Measurements from ENCODE around the gene KDF1. TPM values are rescaled to one million over a fixed set of nuclear protein-coding genes. Genes with fewer than 3 reads are reported as not detected.

KDF1 gene
- total and polyA plus RNA-seq, 2 of the 13 experiments (the other 11 are each of a cell fraction or from before 2014, with no cell fraction given), result 1.9 to 4.9 TPM

DNA sequence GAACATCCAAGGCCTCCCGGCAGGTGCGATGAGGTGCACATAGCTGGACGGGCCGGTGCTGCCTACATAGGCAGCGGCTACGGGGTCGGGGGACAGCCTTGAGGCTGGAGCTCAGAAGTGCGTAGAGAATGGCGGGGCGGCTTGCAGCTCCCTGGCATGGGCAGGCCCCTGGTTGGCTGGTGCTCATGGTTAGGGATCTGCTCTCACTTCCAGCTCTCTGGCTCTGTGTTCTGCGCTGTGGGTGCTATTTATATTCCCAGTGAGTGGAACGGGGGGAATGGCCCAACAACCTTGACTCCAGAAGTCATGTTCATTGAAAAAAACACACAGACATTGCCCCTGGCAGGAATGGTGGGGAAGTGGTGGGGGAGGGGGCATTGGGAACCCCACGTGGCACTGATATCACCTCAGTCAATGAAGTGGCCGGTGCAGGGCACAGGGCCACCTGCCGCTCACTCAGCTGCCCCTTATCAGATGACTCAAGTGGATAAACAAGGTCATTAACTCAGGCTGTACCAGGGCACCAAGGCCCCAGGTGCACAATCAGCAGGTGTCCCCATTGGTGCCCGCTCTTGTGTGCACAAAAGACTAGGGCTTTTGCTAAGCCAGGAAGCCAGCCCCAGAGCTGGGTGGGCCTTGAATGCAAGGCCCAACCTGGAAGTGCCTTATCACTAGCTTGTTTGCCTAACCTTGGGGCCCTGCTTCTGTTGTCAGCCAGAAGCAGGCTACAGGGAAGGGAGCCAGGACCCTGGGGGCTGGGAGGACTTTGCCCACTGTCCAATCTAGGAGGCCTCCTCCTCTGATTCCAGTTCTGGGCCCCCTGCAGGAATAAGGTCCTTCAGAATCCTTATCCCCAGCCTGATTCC is 46.3 kb downstream of the KDF1 start, which contains the start of gene NR0B2 (continued):
- TF ChIP-seq KIAA2018 (CRISPR knock-in tag; IDR thresholded peaks at IDR 0.05; ENCODE audit: borderline replicate concordance), result no peak; the same call in 1 of the 2 replicates
- peak; percentile 99 for TF ChIP-seq KDM6A (CRISPR knock-in tag; IDR thresholded peaks at IDR 0.05; ENCODE audit: low read depth)
- TF ChIP-seq MIER3 (CRISPR knock-in tag; IDR thresholded peaks at IDR 0.05; ENCODE audit: borderline replicate concordance), result peak; percentile 96
- peak; percentile 54; the same call in 1 of the 2 replicates for TF ChIP-seq HOXA5 (CRISPR knock-in tag; IDR thresholded peaks at IDR 0.05)
- TF ChIP-seq TIGD3 (CRISPR knock-in tag; IDR thresholded peaks at IDR 0.05; ENCODE audit: borderline replicate concordance), result no peak; the same call in 1 of the 2 replicates
- TF ChIP-seq TCF12 (IDR thresholded peaks at IDR 0.05), result no peak
- peak; percentile 100 for TF ChIP-seq TCF12 (CRISPR knock-in tag; IDR thresholded peaks at IDR 0.05)
- peak; percentile 28; the same call in 1 of the 2 replicates for TF ChIP-seq SP2 (CRISPR knock-in tag; IDR thresholded peaks at IDR 0.05)
- TF ChIP-seq PAX8 (CRISPR knock-in tag; IDR thresholded peaks at IDR 0.05; ENCODE audit: borderline replicate concordance), result peak; percentile 35; the same call in 1 of the 2 replicates
- TF ChIP-seq ZNF264 (CRISPR knock-in tag; IDR thresholded peaks at IDR 0.05), result peak; percentile 60; the same call in 1 of the 2 replicates
- TF ChIP-seq ZNF546 (CRISPR knock-in tag; conservative IDR thresholded peaks at IDR 0.05), result peak; percentile 71; the same call in 1 of the 2 replicates
- no peak for TF ChIP-seq GABPA (IDR thresholded peaks at IDR 0.05; ENCODE audit: low read depth, low read length)
- peak; percentile 63 for TF ChIP-seq GABPA (CRISPR knock-in tag; IDR thresholded peaks at IDR 0.05; ENCODE audit: low read depth)
- TF ChIP-seq, protein P1, sequence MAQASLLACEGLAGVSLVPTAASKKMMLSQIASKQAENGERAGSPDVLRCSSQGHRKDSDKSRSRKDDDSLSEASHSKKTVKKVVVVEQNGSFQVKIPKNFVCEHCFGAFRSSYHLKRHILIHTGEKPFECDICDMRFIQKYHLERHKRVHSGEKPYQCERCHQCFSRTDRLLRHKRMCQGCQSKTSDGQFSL (CRISPR knock-in tag; IDR thresholded peaks at IDR 0.05), result peak; percentile 33; the same call in 1 of the 2 replicates
- TF ChIP-seq, protein P2, sequence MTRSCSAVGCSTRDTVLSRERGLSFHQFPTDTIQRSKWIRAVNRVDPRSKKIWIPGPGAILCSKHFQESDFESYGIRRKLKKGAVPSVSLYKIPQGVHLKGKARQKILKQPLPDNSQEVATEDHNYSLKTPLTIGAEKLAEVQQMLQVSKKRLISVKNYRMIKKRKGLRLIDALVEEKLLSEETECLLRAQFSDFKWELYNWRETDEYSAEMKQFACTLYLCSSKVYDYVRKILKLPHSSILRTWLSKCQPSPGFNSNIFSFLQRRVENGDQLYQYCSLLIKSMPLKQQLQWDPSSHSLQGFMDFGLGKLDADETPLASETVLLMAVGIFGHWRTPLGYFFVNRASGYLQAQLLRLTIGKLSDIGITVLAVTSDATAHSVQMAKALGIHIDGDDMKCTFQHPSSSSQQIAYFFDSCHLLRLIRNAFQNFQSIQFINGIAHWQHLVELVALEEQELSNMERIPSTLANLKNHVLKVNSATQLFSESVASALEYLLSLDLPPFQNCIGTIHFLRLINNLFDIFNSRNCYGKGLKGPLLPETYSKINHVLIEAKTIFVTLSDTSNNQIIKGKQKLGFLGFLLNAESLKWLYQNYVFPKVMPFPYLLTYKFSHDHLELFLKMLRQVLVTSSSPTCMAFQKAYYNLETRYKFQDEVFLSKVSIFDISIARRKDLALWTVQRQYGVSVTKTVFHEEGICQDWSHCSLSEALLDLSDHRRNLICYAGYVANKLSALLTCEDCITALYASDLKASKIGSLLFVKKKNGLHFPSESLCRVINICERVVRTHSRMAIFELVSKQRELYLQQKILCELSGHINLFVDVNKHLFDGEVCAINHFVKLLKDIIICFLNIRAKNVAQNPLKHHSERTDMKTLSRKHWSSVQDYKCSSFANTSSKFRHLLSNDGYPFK (CRISPR knock-in tag; IDR thresholded peaks at IDR 0.05; ENCODE audit: borderline replicate concordance), result peak; percentile 70; the same call in 1 of the 2 replicates
